Measurements from ENCODE around the gene CACNA1C.

- TF ChIP-seq, protein P1, sequence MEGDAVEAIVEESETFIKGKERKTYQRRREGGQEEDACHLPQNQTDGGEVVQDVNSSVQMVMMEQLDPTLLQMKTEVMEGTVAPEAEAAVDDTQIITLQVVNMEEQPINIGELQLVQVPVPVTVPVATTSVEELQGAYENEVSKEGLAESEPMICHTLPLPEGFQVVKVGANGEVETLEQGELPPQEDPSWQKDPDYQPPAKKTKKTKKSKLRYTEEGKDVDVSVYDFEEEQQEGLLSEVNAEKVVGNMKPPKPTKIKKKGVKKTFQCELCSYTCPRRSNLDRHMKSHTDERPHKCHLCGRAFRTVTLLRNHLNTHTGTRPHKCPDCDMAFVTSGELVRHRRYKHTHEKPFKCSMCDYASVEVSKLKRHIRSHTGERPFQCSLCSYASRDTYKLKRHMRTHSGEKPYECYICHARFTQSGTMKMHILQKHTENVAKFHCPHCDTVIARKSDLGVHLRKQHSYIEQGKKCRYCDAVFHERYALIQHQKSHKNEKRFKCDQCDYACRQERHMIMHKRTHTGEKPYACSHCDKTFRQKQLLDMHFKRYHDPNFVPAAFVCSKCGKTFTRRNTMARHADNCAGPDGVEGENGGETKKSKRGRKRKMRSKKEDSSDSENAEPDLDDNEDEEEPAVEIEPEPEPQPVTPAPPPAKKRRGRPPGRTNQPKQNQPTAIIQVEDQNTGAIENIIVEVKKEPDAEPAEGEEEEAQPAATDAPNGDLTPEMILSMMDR (IDR thresholded peaks at IDR 0.05): no peak
- no peak for TF ChIP-seq POLR2A (IDR thresholded peaks at IDR 0.05)
Measured at GRCh38 chr12:2605301-2605700, 552.5 kb downstream of the CACNA1C start.

Measured in tibial nerve (tissue), 3 donors.